ENCODE data around the gene MMP23B.
A peak's percentile ranks its signal among the peaks of the same experiment; 100 is the strongest.
"Not testable (repeated sequence)": the region's sequence is repeated elsewhere in the genome, so short reads cannot be mapped to it uniquely, and the experiment has no call there.

Gene MMP23B

GRCh38 chr1:1629430-1630190, 2.4 kb upstream of the MMP23B start:
- no peak overlapping the region for H3K4me3 ChIP-seq (ENCODE audit: low read depth, low read length)

- H3K4me3 ChIP-seq (ENCODE audit: low read depth, low read length), result no peak overlapping the region
These were observed 1.6 kb upstream of the MMP23B start for GRCh38 chr1:1630191-1630964.

- H3K4me3 ChIP-seq (ENCODE audit: low read depth, low read length), result no peak overlapping the region
These were observed 800 bp upstream of the MMP23B start for GRCh38 chr1:1630965-1631781.

- H3K4me3 ChIP-seq (ENCODE audit: low read depth, low read length), result not testable (repeated sequence)
These were observed 1.4 kb downstream of the MMP23B start for GRCh38 chr1:1633409-1633808.

- H3K4me3 ChIP-seq (ENCODE audit: low read depth, low read length), result not testable (repeated sequence)
These were observed 2.6 kb downstream of the MMP23B start for GRCh38 chr1:1634613-1635012.

- not testable (repeated sequence) for H3K4me3 ChIP-seq (ENCODE audit: low read depth, low read length)
These were observed 4.9 kb downstream of the MMP23B start for GRCh38 chr1:1636621-1637478.

- not testable (repeated sequence) for H3K4me3 ChIP-seq (ENCODE audit: low read depth, low read length)
These were observed 5.5 kb downstream of the MMP23B start for GRCh38 chr1:1637479-1637875.

- H3K4me3 ChIP-seq (ENCODE audit: low read depth, low read length), result not testable (repeated sequence)
These were observed 6.6 kb downstream of the MMP23B start for GRCh38 chr1:1638528-1638927.

- H3K4me3 ChIP-seq (ENCODE audit: low read depth, low read length), result not testable (repeated sequence)
These were observed 7.4 kb downstream of the MMP23B start for GRCh38 chr1:1639368-1639767.

- not testable (repeated sequence) for H3K4me3 ChIP-seq (ENCODE audit: low read depth, low read length)
These were observed 8.1 kb downstream of the MMP23B start for GRCh38 chr1:1640081-1640480.

- not testable (repeated sequence) for H3K4me3 ChIP-seq (ENCODE audit: low read depth, low read length)
These were observed 8.9 kb downstream of the MMP23B start for GRCh38 chr1:1640711-1641461.

- H3K4me3 ChIP-seq (ENCODE audit: low read depth, low read length), result not testable (repeated sequence)
These were observed 14.4 kb downstream of the MMP23B start for GRCh38 chr1:1646326-1646725.

- H3K4me3 ChIP-seq (ENCODE audit: low read depth, low read length), result not testable (repeated sequence)
These were observed 15.7 kb downstream of the MMP23B start for GRCh38 chr1:1647567-1648241.

- H3K4me3 ChIP-seq (ENCODE audit: low read depth, low read length), result not testable (repeated sequence)
These were observed 16.3 kb downstream of the MMP23B start for GRCh38 chr1:1648265-1648664.

GRCh38 chr1:1658583-1659549, 26.9 kb downstream of the MMP23B start, which contains the start of gene CDK11B:
Gene CDK11B (minus strand): TSS chr1:1659004. CDS start chr1:1657485, 1,519 bp downstream.
- peak within 1 kb of the TSS; percentile 72 for H3K4me3 ChIP-seq (ENCODE audit: low read depth, low read length)

- H3K4me3 ChIP-seq (ENCODE audit: low read depth, low read length), result not testable (repeated sequence)
These were observed 30.4 kb downstream of the MMP23B start for GRCh38 chr1:1662392-1662791.

GRCh38 chr1:1662830-1663560, 31.0 kb downstream of the MMP23B start:
- not testable (repeated sequence) for H3K4me3 ChIP-seq (ENCODE audit: low read depth, low read length)

Measured in iPS-11a (cell line).